ENCODE measurements around the gene SGTB.

DNA sequence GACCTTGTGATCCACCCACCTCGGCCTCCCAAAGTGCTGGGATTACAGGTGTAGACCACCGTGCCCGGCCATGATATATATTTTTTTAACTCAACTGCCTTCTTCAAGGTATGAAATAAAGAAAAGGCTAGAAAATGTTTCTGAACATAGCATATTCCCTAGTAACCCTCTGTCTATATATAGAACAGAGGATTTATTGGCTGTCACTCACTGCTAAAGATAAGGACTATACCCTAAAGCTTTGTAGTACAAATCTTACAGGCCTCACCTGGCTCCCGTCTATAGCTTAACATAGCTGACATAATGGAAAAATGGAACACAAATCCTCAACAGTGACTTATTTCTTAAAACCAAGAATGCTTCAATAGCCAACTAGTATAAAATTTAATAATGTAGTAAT is 14.2 kb downstream of the SGTB start:
- TF ChIP-seq, protein P1, sequence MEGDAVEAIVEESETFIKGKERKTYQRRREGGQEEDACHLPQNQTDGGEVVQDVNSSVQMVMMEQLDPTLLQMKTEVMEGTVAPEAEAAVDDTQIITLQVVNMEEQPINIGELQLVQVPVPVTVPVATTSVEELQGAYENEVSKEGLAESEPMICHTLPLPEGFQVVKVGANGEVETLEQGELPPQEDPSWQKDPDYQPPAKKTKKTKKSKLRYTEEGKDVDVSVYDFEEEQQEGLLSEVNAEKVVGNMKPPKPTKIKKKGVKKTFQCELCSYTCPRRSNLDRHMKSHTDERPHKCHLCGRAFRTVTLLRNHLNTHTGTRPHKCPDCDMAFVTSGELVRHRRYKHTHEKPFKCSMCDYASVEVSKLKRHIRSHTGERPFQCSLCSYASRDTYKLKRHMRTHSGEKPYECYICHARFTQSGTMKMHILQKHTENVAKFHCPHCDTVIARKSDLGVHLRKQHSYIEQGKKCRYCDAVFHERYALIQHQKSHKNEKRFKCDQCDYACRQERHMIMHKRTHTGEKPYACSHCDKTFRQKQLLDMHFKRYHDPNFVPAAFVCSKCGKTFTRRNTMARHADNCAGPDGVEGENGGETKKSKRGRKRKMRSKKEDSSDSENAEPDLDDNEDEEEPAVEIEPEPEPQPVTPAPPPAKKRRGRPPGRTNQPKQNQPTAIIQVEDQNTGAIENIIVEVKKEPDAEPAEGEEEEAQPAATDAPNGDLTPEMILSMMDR (IDR thresholded peaks at IDR 0.05): no peak
- TF ChIP-seq ZFX (IDR thresholded peaks at IDR 0.05; ENCODE audit: borderline replicate concordance): no peak

All from 22Rv1 (cell line).